Astrocyte of the cerebellum (primary cell): ENCODE measurements around the gene ZER1.
"Not testable (repeated sequence)": the region's sequence is repeated elsewhere in the genome, so short reads cannot be mapped to it uniquely, and the experiment has no call there.

ENCODE experiments used
- DNase-seq: peaks from one replicate; pipeline ENCODE4 v3.0.0-alpha.2; 2011; ENCODE audit warnings: low read depth
- H3K4me3 ChIP-seq: 2 replicates; pipeline ENCODE4 v1.5.1; 2011; ENCODE audit warnings: mild to moderate bottlenecking, low read depth, low read length, moderate library complexity
- in situ Hi-C: cut with HindIII; loops from 2 replicates; pipeline ENCODE4 v1.10.0; 2017; ENCODE audit warnings: low sequenced_read_pairs
- TF ChIP-seq, protein P1 (sequence below): IDR thresholded peaks from 2 replicates; pipeline ENCODE4 v1.5.1; 2012; ENCODE audit warnings: low read length, low read depth, moderate library complexity, mild to moderate bottlenecking; ENCODE audit errors: missing control alignments

Gene ZER1

GRCh38 chr9:128694344-128694743 lies 77.4 kb downstream of the ZER1 start:
- TF ChIP-seq, protein P1, sequence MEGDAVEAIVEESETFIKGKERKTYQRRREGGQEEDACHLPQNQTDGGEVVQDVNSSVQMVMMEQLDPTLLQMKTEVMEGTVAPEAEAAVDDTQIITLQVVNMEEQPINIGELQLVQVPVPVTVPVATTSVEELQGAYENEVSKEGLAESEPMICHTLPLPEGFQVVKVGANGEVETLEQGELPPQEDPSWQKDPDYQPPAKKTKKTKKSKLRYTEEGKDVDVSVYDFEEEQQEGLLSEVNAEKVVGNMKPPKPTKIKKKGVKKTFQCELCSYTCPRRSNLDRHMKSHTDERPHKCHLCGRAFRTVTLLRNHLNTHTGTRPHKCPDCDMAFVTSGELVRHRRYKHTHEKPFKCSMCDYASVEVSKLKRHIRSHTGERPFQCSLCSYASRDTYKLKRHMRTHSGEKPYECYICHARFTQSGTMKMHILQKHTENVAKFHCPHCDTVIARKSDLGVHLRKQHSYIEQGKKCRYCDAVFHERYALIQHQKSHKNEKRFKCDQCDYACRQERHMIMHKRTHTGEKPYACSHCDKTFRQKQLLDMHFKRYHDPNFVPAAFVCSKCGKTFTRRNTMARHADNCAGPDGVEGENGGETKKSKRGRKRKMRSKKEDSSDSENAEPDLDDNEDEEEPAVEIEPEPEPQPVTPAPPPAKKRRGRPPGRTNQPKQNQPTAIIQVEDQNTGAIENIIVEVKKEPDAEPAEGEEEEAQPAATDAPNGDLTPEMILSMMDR, result no peak
- in situ Hi-C loops, result loop anchor here (10.0 kb wide), 1 partner anchor 70 kb away; no protein-coding TSS in a partner anchor
- no peak overlapping the region for H3K4me3 ChIP-seq
- DNase-seq, result no peak

- in situ Hi-C loops, result loop anchor here (10.0 kb wide), 1 partner anchor 69 kb away; no protein-coding TSS in a partner anchor
- DNase-seq, H3K4me3 ChIP-seq: not testable (repeated sequence)
These were observed 78.0 kb downstream of the ZER1 start for GRCh38 chr9:128693738-128694137.

GRCh38 chr9:128690684-128691034 lies 81.1 kb downstream of the ZER1 start:
- in situ Hi-C loops, result loop anchor here (10.0 kb wide), 1 partner anchor 66 kb away; no protein-coding TSS in a partner anchor
- no peak for DNase-seq
- TF ChIP-seq, protein P1, result no peak
- H3K4me3 ChIP-seq, result peak overlapping the region; percentile 96

DNA sequence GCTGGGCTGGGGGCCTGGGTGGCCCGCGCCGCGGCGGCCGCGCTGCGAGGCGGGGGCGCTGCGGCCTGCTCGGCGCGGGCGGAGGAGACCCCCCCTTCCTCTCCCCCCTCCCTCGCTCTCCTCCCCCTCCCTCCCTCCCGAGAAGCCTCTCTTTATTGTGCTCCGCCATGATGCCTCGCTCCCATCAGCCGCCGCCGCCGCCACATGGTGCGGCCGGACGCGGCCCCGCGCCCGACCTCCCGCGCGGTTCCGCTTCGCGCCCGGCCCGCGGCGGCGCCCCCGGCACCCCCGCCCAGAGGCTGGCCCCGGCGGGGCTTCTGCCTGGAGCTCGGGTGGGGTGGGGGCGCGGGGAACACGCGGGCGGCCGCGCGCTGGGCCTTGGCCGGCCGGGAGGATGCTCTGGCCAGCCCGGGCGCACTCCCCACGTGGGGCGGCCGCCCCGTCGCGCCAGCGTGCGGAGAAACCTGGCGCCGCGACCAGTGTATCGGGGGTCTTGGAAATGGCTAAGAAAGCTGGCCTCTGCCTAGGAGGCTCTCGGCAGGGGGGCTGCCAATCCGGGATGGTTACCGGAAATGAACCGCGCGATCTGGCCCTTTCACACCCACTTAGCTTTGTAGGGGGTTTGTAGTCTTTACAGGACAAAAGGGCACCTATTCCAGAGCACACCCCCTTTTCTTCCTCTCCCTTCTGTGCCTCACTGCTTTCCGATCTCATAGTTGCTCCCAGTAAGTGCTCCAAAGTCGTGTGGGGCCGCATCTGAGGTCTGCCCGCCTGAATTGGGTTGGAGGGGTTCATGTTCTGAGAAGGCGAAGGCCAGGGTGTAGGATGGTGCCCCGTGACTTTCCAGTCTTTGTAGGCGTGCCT lies 81.7 kb downstream of the ZER1 start:
- TF ChIP-seq, protein P1, result no peak
- in situ Hi-C loops, result loop anchor here (10.0 kb wide), 1 partner anchor 65 kb away; no protein-coding TSS in a partner anchor
- H3K4me3 ChIP-seq, result peak overlapping the region; percentile 96
- DNase-seq, result no peak

- in situ Hi-C loops, result no loop called here
- no peak for DNase-seq
- TF ChIP-seq, protein P1, result no peak
- H3K4me3 ChIP-seq, result peak overlapping the region; percentile 52
These were observed 82.4 kb downstream of the ZER1 start for GRCh38 chr9:128689293-128689774.

DNA sequence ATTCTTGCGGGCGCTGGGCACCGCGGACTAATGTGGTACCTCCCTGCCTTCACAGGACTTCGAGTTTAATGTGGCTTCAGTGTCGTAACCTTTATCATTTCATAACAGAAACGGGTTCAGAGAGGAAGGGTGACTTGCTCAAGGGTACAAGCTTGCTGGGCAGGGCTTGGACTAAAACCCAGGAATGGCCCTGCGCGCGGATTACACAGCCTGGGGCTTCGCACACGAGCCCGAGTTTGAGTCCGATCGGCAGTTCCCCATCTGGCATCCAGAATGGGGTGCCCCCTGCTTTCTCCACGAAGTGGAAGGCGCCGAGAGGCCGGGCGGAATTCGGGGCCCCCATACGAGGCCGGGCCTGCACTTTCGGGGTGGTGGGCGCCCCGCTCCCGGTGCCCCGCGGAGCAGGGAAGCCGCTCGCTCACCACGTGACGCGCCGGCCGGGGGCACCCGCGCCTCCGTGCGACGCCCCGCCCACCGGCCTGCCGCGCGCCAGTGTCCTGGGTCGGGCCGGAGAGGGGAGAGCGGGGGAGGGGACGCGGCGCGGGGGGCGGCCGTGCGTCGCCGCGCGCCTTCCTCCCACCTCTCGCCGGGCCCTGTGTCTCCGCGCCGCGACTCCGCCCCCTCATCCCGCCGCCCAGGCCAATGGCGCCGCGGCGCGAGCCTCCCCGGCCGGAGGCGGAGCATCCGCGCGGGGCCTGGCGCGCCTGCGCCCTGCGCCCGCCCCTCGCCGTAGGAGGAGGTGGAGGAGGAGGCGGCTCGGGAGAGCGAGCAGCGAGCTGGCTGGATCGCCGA lies 83.0 kb downstream of the ZER1 start, which contains the start of gene SET:
Gene SET (plus strand): TSS at position 722 of the 792 bp plus-strand sequence. CDS start 361 bp downstream, outside the sequence.
- in situ Hi-C loops, result no loop called here
- H3K4me3 ChIP-seq, result peak within 1 kb of the TSS; percentile 96
- DNase-seq, result peak; percentile 64

More for the DNA sequence above, 83.0 kb downstream of the ZER1 start, which contains the start of gene SET:
- TF ChIP-seq, protein P1, result no peak
